Fibroblast of villous mesenchyme (primary cell): ENCODE measurements around the gene ZNF669. TPM values are rescaled to one million over a fixed set of nuclear protein-coding genes. Genes with fewer than 3 reads are reported as not detected.
A peak's percentile ranks its signal among the peaks of the same experiment; 100 is the strongest.
"Not testable (repeated sequence)": the region's sequence is repeated elsewhere in the genome, so short reads cannot be mapped to it uniquely, and the experiment has no call there.

Experiments
- DNase-seq: peaks from one replicate; pipeline ENCODE4 v3.0.0-alpha.2; 2010; ENCODE audit warnings: low read depth
- H3K4me3 ChIP-seq: 2 replicates; pipeline ENCODE4 v1.5.1; 2011; ENCODE audit warnings: low read depth, mild to moderate bottlenecking, low read length
- CTCF ChIP-seq: IDR thresholded peaks from 2 replicates; pipeline ENCODE4 v1.5.1; 2012; ENCODE audit warnings: low read depth, mild to moderate bottlenecking, low read length; ENCODE audit not compliant: insufficient read depth
- total RNA-seq: library from RNA; depleted of rRNA; stranded (reverse); fragments of >200 nt; gene quantifications from 2 replicates; pipeline ENCODE4 v1.2.3, GENCODE V29; 2012

The ZNF669 gene
- total RNA-seq, 1 donor, result 13.0 TPM

DNA sequence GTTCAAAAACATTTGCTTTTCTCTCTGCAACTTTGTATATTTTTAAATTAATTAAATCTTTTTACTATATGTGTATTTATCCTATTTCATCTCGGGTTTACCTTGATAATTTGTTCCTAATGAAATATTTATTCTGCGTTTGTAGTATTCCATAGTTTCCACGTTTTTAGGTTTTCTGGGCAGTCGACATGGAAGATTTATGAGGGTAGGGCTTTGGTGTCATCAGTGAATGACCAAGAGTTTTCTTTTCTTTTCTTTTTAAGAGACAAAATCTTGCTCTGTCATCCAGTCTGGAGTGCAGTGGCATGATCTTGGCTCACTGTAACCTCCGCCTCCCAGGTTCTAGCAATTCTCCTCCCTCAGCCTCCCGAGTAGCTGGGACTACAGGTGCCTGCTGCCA is 17.2 kb upstream of the ZNF669 start:
- no peak for TF ChIP-seq CTCF
- no peak overlapping the region for H3K4me3 ChIP-seq
- no peak for DNase-seq

DNA sequence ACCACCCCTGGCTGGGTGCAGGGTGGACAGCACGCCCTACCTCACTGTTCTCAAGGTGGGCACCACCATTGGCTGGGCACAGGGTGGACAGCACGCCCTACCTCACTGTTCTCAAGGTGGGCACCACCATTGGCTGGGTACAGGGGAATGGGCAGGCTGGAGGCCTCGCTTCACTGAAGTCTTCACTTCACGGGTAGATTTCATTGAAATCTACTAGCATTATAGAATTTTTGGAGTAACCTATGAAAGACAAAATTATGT is 16.2 kb upstream of the ZNF669 start:
- H3K4me3 ChIP-seq, DNase-seq: not testable (repeated sequence)

DNA sequence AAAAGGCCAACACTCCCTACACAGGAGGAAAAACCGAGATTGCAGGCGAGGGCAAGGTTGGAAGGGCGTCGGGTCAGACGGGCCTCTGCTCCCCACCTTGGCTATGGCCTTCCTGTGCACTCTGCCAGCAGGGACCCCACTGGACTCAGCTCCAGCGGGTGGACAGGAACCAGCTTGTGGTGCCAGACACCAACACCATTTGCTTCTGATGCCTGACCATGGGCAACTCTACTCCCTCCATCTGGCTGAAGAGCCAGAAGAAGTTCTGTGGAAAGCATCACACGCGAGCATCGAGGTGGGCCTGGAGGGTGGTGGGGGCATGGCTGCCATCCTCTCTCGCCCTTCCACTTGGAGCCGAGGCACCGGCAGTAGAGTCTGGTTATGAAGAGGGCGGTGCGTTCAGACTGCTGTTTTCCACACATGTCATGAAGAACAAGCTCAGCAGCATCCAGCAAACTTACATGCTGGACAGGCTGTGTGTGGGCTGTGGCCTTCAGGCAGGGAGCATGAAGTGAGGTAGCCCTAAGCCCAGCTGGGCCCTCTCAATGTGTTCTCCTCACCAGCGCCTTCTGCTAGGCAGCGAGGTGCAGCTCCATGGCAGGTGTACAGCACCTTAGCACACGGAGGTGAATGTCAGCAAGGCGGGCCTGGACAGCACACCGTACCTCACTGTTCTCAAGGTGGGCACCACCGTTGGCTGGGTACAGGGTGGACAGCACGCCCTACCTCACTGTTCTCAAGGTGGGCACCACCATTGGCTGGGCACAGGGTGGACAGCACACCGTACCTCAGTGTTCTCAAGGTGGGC is 15.6 kb upstream of the ZNF669 start:
- no peak for DNase-seq
- H3K4me3 ChIP-seq, result no peak overlapping the region
- TF ChIP-seq CTCF, result no peak

DNA sequence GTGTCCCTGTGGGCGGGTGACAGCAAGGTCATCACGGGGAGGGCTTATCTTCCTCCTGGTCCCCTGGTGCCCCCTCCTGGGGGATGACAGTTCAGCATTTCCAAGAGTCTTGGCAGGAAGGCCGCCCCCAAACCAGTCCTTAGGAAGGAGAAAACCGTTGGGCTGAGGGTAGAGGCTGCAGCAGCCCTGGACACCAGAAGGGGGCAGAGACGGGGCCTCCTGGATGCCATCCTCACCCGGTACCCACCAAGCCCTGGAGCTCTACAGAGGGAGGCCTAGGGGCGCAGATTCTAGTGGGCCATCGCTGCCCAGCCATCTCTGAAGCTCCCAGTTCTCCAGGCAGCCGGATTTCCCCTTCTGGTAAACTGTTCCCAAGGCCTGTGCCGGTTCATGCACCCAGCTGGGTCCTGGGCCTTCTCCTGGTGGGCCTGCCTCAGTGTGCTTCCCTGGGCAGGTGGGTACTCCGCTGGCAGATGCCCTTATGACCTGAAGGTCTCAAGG is 14.8 kb upstream of the ZNF669 start:
- peak; percentile 22 for TF ChIP-seq CTCF

DNA sequence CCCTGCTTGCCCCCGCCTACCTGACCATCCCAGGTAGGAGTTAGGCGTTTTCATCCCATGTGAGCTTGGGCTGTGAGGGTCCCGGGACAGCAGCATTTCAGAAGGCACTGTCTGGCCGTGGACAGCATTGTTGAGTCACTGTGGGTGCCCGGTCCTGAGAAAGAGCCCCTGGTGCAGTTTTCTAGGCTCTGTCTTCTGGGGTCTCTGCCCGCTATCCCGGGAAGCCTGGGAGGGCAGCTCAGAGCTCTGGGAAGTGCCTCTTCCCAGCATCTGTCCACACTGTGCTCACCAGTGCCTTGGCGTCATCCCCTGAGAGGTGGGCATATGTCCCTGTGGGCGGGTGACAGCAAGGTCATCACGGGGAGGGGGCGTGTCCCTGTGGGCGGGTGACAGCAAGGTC is 11.4 kb upstream of the ZNF669 start:
- no peak for DNase-seq
- TF ChIP-seq CTCF, result no peak
- no peak overlapping the region for H3K4me3 ChIP-seq

More for the DNA sequence above, 14.8 kb upstream of the ZNF669 start:
- H3K4me3 ChIP-seq, result no peak overlapping the region
- DNase-seq, result no peak

DNA sequence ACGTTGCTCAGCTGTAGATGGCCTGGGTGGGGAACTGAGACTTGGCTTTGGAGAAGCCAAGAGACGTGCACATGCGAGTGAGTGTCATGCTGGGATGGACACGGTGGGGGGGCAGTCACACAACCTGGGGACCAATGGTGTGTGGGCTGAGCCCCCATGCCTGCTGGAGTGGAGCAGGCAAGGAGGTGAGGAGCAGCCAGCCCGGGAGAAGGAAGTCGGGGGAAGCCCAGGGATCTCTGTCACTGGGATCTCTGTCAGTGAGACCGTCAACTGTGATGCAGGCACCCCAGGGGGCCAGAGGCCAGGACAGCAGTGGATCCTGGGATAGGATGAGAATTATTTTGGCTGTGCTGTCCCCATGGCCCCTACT is 11.0 kb upstream of the ZNF669 start:
- no peak for DNase-seq
- TF ChIP-seq CTCF, result no peak
- no peak overlapping the region for H3K4me3 ChIP-seq

DNA sequence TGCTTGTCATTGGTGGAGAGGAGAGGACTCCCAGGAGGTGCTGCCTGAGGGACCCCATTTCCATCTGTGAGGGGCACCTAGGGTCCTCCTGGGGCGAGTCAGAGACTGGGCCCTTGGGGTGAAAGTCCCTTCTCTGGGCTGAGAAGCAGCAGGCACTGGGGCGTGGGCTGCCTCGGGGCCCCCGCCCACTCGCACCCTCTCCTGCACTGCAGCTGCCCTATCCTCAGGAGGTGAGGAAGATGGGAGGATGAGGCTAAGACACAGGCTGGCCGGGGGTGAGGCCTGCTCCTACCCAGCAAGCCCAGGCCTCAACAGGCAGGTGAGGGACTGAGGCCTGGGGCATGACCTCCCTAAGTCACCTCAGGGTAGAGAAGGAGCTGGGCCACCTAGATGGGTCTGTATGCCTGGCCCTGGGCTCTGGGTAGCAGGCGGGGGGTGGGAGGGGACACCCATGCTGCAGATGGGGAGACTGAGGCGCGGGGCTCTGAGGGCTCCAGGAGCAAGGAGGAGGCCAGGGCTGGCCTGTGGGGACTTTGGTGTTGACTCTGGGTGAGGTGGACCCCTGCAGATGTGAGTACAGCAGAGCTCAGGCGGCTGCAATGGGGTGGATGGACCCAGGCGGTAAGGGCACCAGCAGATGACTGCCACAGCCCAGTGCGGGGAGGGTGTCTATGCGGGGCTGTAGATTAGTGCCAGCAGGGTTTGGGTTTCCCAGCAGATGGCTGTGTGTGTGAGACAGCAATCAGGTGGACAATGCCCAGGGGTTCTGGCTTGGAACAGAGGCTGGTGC is 10.4 kb upstream of the ZNF669 start:
- no peak overlapping the region for H3K4me3 ChIP-seq
- DNase-seq, result no peak
- TF ChIP-seq CTCF, result no peak
